HepG2 (cell line): ENCODE measurements around the gene ARFGAP1.

Source experiments
- ASH2L ChIP-seq: fragments of 300-600, 200-600 bp; sonication (generic); IDR thresholded peaks from 2 replicates; pipeline ENCODE4 v1.7.0; 2017; ENCODE audit warnings: low read depth, mild to moderate bottlenecking, moderate library complexity, mixed read lengths, low read length; ENCODE audit not compliant: insufficient read length
- FOSL2 ChIP-seq: sonication (generic); formaldehyde crosslinking; IDR thresholded peaks from 2 replicates; pipeline ENCODE4 v1.4.0; 2020; ENCODE audit warnings: missing genetic modification reagents
- REST ChIP-seq, 2 experiments: IDR thresholded peaks; 2 replicates each; pipeline ENCODE4 v1.6.1; 2011 to 2012; ENCODE audit warnings: low read length in 2 of 2, borderline replicate concordance in 1 of 2, low read depth in 1 of 2, mild to moderate bottlenecking in 1 of 2, moderate library complexity in 1 of 2
- RFX3 ChIP-seq: IDR thresholded peaks from 2 replicates; pipeline ENCODE4 v1.6.1; 2016; ENCODE audit warnings: missing biosample characterization, missing genetic modification reagents
- TBP ChIP-seq: sonication (generic); formaldehyde crosslinking; IDR thresholded peaks from 2 replicates; pipeline ENCODE4 v1.5.0; 2020; ENCODE audit warnings: missing genetic modification reagents
- TSC22D2 ChIP-seq: sonication (generic); formaldehyde crosslinking; IDR thresholded peaks from 2 replicates; pipeline ENCODE4 v1.5.1; 2020; ENCODE audit warnings: missing genetic modification reagents, mild to moderate bottlenecking, borderline replicate concordance
- ZKSCAN5 ChIP-seq: sonication (generic); formaldehyde crosslinking; IDR thresholded peaks from 2 replicates; pipeline ENCODE4 v1.5.1; 2020; ENCODE audit warnings: mild to moderate bottlenecking, missing genetic modification reagents
- ZNF577 ChIP-seq: sonication (generic); formaldehyde crosslinking; IDR thresholded peaks from 2 replicates; pipeline ENCODE4 v1.4.0; 2020; ENCODE audit warnings: mild to moderate bottlenecking, low read depth, missing genetic modification reagents, borderline replicate concordance
- ZSCAN25 ChIP-seq: sonication (generic); formaldehyde crosslinking; IDR thresholded peaks from 2 replicates; pipeline ENCODE4 v1.8.0; 2022; ENCODE audit warnings: mild to moderate bottlenecking, missing genetic modification reagents
- TF ChIP-seq, protein P1 (sequence below): sonication (generic); formaldehyde crosslinking; IDR thresholded peaks from 2 replicates; pipeline ENCODE4 v1.5.0; 2020; ENCODE audit warnings: mild to moderate bottlenecking, missing genetic modification reagents, moderate library complexity
- TF ChIP-seq, protein P2 (sequence below): sonication (generic); formaldehyde crosslinking; conservative IDR thresholded peaks from 2 replicates; pipeline ENCODE4 v1.4.0; 2020; ENCODE audit warnings: missing genetic modification reagents
- TF ChIP-seq, protein P3 (sequence below): sonication (generic); formaldehyde crosslinking; IDR thresholded peaks from 2 replicates; pipeline ENCODE4 v1.4.0; 2020; ENCODE audit warnings: missing genetic modification reagents

- TF ChIP-seq, protein P1, sequence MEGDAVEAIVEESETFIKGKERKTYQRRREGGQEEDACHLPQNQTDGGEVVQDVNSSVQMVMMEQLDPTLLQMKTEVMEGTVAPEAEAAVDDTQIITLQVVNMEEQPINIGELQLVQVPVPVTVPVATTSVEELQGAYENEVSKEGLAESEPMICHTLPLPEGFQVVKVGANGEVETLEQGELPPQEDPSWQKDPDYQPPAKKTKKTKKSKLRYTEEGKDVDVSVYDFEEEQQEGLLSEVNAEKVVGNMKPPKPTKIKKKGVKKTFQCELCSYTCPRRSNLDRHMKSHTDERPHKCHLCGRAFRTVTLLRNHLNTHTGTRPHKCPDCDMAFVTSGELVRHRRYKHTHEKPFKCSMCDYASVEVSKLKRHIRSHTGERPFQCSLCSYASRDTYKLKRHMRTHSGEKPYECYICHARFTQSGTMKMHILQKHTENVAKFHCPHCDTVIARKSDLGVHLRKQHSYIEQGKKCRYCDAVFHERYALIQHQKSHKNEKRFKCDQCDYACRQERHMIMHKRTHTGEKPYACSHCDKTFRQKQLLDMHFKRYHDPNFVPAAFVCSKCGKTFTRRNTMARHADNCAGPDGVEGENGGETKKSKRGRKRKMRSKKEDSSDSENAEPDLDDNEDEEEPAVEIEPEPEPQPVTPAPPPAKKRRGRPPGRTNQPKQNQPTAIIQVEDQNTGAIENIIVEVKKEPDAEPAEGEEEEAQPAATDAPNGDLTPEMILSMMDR (CRISPR knock-in tag), result no peak
- TF ChIP-seq FOSL2 (no peak), RFX3 (CRISPR knock-in tag) (no peak), ZNF577 (CRISPR knock-in tag) (no peak), ZSCAN25 (CRISPR knock-in tag) (no peak), ZKSCAN5 (no peak), REST (IDR thresholded peaks at IDR 0.05; ENCODE audit: borderline replicate concordance in 1 of 2, low read depth in 1 of 2, low read length in 2 of 2) (no peak), ASH2L (no peak), TBP (no peak), TSC22D2 (CRISPR knock-in tag) (no peak)
- TF ChIP-seq, protein P2, sequence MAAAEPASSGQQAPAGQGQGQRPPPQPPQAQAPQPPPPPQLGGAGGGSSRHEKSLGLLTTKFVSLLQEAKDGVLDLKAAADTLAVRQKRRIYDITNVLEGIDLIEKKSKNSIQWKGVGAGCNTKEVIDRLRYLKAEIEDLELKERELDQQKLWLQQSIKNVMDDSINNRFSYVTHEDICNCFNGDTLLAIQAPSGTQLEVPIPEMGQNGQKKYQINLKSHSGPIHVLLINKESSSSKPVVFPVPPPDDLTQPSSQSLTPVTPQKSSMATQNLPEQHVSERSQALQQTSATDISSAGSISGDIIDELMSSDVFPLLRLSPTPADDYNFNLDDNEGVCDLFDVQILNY (CRISPR knock-in tag), result no peak
- TF ChIP-seq, protein P3, sequence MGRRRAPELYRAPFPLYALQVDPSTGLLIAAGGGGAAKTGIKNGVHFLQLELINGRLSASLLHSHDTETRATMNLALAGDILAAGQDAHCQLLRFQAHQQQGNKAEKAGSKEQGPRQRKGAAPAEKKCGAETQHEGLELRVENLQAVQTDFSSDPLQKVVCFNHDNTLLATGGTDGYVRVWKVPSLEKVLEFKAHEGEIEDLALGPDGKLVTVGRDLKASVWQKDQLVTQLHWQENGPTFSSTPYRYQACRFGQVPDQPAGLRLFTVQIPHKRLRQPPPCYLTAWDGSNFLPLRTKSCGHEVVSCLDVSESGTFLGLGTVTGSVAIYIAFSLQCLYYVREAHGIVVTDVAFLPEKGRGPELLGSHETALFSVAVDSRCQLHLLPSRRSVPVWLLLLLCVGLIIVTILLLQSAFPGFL, result no peak
Observed at GRCh38 chr20:63282946-63283345, 10.3 kb downstream of the ARFGAP1 start.
